HG02588 (cell line): ENCODE measurements around the gene CCDC30.
"Not testable (repeated sequence)": the region's sequence is repeated elsewhere in the genome, so short reads cannot be mapped to it uniquely, and the experiment has no call there.

Experiments used
- ATAC-seq: cut with Tn5 transposase; IDR thresholded peaks from one replicate; pipeline ENCODE4 v1.9.1; 2021; ENCODE audit warnings: mild to moderate bottlenecking, moderate library complexity; ENCODE audit not compliant: unreplicated experiment

CCDC30 gene

DNA sequence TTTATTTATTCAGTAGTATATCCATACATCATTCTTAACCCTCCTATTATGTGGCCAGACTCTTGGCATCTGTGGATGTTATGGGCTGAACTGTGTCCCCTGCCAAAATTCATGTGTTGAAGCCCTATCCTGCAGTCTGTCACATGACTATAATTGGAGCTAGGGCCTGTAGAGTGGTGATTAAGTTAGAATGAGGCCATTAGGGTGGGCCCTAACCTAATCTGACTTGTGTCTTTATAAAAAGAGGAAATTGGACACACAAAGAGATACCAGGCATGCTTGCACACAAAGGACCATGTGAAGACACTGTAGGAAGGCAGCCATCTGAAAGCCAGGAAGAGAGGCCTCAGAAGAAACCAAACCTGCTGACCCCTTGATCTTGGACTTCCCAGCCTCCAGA lies 13.8 kb upstream of the CCDC30 start:
- no peak for ATAC-seq

DNA sequence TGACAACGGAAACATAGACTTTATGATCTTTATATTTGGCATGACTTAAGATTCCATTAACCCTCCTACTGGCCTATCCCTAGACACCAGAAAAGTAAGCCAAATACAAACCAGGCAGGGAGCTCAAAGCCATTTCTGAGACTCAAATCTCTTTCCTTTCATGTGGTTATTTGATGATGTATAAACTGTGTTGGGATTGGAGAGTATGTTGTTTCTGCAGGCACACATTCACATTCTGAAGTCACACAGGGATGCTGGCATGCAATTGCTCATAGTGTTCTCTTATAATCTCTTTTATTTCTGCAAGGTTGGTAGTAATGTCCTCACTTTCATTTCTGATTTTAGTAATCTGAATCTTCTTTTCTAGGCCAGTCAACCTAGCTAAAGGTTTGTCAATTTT lies 13.0 kb upstream of the CCDC30 start:
- ATAC-seq = no peak

GRCh38 chr1:42453386-42453785 lies 9.7 kb upstream of the CCDC30 start:
- ATAC-seq = no peak

GRCh38 chr1:42454403-42454802 lies 8.7 kb upstream of the CCDC30 start:
- ATAC-seq = no peak

GRCh38 chr1:42456010-42456753 lies 6.9 kb upstream of the CCDC30 start, which contains the start of the genes PPCS and ZMYND12:
PPCS (plus strand) TSS chr1:42456543; CDS start chr1:42456566, 23 bp downstream.
ZMYND12 (minus strand) TSS chr1:42456022; CDS start chr1:42455997, 25 bp downstream.
- peak; percentile 83 for ATAC-seq

DNA sequence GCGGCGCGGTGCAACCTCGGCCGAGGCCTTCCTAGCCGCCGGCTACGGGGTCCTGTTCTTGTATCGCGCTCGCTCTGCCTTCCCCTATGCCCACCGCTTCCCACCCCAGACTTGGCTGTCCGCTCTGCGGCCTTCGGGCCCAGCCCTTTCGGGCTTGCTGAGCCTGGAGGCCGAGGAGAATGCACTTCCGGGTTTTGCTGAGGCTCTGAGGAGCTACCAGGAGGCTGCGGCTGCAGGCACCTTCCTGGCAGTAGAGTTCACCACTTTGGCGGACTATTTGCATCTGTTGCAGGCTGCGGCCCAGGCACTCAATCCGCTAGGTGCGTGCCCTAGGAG lies 6.4 kb upstream of the CCDC30 start:
- peak; percentile 51 for ATAC-seq

GRCh38 chr1:42461196-42461595 lies 1.9 kb upstream of the CCDC30 start:
- no peak for ATAC-seq

DNA sequence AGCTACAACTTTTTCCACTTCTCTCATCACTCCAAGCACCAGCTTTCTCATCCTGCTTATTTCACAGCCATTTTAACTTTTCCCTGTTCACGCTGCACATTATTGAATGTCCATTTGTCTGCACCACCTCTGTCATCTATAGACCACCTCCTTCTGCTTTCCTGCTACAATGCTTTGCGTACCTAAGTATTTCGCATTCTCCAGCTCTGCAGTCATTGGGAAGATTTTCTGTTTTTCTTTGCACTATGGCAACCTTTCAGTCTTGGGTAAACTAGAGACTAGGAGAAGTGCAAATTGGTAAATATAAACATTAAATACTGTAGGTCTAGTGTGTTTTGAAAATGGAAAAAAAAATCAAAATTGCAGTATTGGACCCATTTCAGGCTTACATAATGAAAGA lies 835 bp downstream of the CCDC30 start:
- no peak for ATAC-seq

- no peak for ATAC-seq
These were observed 2.9 kb downstream of the CCDC30 start for GRCh38 chr1:42466030-42466429.

- no peak for ATAC-seq
These were observed 6.6 kb downstream of the CCDC30 start for GRCh38 chr1:42469727-42470126.

DNA sequence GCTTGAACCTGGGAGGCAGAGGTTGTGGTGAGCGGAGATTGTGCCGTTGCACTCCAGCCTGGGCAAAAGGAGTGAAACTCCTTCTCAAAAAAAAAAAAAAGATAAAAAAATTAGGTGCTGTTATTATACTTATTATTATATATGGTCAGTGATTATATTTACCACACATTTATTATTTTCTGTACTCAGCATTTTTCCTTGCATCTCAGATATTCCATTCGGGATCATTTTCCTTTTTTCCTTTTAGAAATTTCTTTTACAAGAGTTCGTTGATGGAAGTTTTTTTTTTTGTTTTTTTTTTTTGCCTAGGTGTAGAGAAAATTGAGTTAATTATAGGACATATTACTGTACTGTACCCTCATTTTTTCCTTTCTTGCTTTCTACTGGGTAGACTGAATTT lies 13.5 kb downstream of the CCDC30 start:
- ATAC-seq = no peak

- ATAC-seq = not testable (repeated sequence)
These were observed 14.3 kb downstream of the CCDC30 start for GRCh38 chr1:42477354-42477753.

GRCh38 chr1:42477775-42478174 lies 14.7 kb downstream of the CCDC30 start:
- ATAC-seq = no peak

GRCh38 chr1:42479621-42480020 lies 16.5 kb downstream of the CCDC30 start:
- no peak for ATAC-seq

DNA sequence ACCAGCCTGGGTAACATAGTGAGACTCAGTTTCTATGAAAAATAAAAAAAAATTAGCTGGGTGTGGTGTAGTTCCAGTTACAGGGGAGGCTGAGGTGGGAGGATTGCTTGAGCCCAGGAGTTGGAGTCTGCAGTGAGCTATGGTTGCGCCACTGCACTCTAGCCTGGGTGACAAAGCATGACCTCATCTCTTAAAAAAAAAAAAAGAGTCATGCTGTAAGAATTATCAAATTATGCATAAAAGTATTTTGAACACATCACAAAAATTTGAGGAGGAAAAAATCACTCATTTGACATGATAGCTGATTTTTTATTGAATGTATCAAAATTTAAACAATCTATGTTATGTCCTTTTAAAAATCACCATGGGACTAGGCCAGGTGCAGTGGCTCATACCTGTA lies 17.8 kb downstream of the CCDC30 start:
- no peak for ATAC-seq

DNA sequence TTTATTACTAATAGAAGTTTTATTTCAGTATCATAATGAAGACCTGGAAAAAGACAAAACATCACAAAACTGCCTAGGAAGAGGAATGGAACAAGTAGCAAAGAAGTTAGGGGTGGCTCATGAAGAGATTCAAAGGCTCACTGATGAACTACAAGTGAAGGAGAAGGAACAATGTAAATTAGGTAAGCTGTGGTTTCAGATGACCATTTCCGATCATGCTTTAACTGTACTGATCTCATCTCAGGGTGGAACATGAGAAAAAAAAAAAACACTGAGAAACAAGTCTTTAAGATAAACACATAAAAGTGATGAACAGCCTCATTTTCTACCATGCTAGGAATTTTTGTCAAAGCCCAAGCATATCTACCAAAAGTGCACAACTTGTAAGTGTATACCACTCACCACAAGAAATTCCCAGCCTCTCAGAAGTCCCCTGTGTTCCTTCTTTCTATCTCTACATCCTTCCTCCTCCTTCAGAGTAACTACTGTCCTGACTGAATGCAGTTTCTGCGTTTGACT lies 19.6 kb downstream of the CCDC30 start:
- no peak for ATAC-seq

GRCh38 chr1:42484382-42484781 lies 21.3 kb downstream of the CCDC30 start:
- no peak for ATAC-seq

DNA sequence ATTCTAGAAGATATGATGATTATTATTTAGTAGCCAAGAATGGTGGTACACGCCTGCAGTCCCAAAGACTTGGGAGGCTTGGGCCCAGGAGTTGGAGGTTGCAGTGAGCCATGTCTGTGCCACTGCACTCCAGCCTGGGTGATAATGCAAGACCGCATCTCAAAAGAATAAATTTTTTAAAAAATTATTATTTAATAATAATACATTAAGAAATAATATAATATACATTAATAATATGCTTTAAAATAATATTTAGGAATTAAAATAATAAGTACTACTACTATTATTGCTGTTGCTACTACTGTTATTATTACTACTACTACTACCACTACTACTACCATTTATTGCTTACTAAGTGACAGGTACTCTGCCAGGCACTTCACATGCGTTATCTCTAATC lies 27.2 kb downstream of the CCDC30 start:
- ATAC-seq = no peak

DNA sequence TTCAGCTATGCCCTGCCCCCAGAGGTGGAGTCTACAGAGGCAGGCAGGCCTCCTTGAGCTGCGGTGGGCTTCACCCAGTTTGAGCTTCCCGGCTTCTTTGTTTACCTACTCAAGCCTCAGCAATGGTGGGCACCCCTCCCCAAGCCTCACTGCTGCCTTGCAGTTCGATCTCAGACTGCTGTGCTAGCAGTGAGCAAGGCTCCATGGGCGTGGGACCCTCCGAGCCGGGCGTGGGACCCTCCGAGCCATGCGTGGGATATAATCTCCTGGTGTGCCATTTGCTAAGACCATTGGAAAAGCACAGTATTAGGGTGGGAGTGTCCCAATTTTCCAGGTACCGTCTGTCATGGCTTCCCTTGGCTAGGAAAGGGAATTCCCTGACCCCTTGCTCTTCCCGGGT lies 38.9 kb downstream of the CCDC30 start:
- ATAC-seq = not testable (repeated sequence)

DNA sequence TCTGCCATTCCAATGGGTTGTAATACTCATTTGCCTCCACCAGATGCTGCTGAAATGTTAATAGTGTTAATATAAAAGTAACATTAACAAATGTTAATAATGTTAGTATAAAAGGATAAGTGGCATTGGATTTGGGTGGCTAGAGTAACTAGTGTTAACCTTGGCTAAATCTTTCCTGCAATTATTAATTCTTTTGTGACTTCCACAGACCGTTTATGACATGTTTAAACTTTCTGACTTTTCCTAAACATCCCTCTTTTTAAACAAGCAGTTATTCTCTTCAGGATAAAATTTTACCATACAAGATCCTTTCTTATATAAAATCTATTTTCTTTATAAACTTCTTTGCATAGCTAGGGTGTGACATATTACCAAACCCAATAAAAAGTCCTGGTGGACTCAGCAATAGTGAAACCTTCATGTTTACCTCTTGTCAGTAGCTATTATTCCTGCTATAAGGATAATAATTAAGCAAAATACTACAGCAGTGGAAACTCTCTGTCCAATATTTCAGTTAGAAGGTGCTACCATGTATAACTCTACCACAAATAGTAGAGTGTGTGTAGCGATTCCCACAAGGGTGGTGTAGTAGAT lies 41.5 kb downstream of the CCDC30 start:
- ATAC-seq = no peak

DNA sequence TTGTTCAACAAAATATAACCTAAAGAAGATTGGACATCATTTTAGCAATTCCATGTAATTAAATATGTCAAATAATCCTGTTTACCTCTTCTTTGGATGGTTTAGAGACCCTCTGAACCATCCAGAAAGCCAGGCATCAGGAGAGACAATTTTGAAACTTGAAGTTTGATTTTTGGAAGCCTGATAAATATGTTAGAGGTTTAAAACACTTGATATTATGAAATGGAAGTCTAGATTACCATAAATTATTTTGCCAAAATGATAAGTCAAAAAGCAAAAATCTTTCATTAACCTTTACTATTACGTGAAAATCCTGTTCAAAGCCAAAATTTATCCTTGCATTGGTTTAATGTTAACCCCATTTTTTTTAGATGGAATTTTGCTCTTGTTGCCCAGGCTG lies 43.5 kb downstream of the CCDC30 start:
- ATAC-seq = no peak

GRCh38 chr1:42511581-42512155 lies 48.6 kb downstream of the CCDC30 start:
- not testable (repeated sequence) for ATAC-seq
